ENCODE measurements around the gene VEZT.

Gene VEZT

GRCh38 chr12:95200128-95200894 is 17.3 kb upstream of the VEZT start:
- DNase-seq, result no peak

DNA sequence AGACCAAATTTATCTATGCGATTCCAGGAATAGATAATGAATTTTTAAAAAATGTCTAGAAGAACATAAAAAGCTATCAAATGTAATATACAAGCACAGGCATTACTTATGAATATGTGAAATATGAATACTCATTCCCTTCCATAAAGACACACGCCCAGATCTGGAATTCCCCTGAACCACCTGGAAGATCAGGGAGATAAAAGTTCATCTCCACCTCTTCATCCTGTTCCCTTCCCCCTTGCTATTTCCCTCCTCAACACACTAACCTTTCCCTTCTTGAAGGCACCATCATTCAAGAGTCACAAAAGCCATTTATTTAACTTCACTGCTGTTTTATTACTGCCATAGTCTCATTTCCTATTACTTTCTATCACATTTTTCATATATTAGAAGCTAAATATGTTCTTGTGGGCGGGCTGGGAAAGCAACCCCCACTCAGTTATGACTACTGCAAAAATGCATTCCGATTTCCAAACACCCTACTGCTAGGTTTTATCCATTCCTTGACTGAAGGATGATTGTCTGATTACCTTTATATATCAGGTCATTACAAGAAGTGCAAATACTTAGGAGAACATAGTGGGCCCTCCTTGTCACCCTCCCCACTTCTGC is 16.4 kb upstream of the VEZT start:
- DNase-seq, result no peak

DNA sequence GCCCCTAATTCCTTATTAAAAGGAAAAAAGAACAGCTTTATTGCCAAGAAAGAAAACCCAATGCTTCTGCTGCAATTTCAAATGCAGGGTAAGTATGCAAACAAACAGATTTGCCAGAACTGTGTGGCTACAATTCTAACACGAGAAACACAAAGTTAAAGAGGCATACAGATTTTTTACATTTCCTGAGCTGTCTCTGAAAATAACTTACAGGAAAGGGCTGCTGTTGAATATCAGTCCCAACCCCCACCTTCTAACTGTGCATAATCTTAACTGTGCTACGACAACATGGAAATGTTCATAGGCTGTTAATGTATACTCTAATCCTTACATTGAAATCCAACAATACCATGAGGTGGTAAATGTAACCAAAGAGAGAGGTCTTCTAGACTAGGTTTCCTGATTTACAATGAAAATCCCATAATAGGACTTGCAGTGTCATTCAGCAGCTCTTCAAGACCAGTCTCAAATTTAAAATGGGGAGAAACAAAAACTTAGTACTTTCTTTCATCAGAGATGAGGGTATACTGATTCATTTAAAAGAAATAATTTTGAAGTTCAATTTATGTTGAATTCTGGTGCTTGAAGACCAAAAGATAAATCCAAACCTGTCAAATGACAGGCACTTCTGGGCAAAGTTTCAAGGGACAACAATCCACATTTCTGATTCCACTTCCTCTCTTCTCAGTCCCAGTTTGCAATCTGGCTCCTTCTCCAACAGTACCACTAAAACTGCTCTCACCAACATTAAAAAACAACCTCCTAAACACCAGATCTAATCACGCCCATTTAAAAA is 14.7 kb upstream of the VEZT start:
- peak; percentile 32 for DNase-seq

DNA sequence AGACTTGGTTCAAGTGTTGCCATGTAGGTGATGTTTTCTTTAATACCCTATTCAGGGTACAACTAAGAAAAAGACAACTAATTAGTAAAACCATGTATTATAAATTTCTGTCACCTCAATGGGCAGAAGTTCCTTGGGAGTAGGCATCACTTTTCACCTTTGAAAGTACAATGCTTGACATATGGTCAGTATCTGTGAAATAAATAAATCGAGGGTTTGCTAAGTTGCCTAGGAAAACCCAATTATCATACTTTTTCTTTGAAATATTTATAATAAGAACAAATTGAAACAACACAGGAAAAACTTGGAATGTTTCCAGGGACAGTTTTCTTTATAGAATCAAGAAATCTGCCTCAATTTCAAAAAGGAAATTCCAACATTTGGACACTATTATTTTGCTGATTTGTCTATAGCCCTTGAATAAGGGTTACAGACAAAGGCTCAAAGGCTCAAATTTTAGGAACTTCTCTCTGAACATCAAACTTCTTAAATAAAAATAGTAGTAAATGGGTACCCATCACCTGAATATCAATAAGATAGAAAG is 14.0 kb upstream of the VEZT start:
- no peak for DNase-seq

DNA sequence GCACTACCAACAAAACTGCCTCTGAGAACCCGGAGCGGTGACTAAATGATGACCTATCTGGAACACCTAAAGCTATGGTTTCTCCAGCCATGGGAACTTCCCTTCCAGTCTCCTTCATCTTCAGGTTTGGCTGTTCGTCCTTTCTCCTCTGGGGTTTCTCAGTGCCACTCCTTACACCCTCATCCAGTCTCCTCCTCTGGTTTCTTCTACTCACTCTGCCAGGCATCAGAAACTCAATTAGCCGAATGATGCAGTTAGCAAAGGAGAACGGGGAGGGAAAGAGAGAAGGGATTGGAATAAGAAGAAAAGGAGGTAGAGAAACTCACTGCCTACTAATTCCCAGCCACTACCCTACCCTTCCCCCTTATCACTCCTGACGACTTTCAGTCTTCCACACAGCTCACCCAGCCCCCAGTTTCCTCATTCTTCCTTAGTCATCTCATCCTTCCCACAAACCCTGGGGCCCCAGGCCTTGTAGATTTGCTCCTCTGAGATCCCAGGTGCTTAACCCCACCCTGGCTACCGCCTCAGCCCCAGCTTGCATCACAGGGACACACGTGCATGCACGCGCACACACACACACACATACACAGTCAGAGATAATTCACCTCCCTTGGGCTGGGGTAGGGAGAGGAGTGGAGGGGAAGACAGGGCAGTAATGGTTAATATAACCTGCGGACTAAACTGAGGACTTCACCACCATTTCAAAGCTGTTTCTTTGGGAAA is 13.3 kb upstream of the VEZT start:
- peak; percentile 46 for DNase-seq

DNA sequence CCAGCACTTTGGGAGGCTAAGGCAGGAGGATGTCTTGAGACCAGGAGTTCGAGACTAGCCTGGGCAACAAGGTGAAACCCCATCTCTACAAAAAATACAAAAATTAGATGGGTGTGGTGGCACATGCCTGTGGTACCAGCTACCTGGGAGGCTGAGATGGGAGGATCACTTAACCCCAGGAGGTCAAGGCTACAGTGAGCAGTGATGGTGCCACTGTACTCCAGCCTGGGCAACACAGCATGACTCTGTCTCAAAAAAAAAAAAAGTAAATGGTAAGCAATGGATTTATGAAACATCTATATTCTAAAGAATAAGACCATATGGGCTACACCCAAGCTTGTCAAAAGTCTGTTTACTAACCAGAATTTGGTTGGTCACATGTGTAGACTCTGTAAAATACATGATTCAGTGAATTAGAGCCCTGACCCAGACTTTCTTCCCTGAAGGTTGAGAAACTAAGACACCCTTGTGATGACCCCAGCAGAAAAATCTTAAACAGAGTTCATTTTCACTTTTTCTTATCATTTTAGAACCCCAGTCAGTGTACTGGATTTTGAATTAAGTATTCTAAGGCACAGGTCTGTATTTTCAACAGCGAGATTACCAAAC is 12.5 kb upstream of the VEZT start:
- no peak for DNase-seq

DNA sequence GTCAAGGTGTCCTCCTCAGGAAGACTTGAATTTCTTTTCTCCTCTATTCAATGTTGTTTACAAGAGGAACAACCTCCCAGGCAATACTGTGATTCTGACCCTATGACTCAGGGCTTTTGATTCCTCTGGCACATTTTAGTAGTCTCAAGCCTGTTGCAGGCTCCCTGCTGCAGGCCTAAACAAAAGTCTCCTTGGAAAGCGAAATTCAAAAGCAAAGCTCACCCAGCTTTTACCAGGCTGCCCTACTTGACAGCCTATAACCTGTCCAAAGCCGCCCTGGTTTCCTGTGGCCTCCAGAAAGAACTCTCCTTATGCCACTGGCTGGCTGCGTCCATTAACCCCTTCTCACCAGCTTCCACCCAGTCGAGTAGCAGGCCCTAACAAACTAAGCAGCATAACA is 11.9 kb upstream of the VEZT start:
- DNase-seq, result peak; percentile 37

DNA sequence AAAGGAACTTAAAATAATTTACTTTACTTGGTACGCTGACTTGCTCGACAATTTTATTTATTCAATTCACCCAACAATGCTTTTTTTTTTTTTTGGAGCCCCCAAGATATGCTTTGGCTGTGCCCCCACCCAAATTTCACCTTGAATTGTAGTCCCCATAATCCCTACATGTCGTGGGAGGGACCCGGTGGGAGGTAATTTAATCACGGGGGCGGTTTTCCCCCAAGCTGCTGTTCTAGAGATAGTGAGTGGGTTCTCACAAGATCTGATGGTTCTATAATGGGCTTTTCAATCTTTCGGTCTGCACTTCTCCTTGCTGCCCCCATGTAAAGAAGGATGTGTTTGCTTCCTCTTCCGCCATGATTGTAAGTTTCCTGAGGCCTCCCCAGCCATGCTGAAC is 10.7 kb upstream of the VEZT start:
- no peak for DNase-seq

GRCh38 chr12:95207407-95207806 is 10.2 kb upstream of the VEZT start:
- no peak for DNase-seq

DNA sequence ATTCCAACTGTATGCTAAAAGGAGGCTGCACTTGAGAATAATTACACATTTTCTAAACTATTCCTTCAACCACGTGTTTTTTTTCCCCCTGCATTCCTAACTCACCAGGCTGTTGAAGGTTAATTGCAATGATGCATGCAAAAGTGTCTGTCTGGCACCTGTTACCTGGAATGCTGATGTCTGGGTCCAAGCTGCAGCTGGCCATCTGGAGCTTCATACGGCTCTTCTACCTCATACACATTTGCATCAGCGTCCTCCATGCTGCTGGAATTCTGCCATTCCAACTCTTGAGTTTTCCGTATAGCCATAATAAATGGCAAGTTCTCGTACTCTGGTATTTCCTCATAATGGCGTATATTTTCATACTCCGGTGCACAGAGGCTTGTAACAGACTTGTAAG is 8.9 kb upstream of the VEZT start:
- no peak for DNase-seq

DNA sequence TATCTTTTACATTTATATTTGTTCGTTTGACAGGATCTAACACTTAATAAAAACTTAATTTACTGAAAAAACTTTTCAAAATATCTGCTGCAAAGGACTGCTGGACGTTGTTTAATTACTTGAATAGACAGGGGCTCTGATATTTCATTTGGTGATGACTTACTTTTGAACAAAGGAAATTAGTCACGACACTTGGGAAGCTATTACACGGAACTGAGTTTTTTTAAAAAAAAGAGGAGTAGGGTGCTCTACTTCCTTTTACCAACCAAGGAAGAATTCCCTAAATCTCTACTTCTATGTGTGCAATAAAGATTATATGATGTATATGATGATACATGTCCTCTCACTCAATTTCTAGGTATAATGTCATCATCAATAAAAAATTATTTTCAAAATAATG is 5.0 kb upstream of the VEZT start:
- no peak for DNase-seq

- DNase-seq, result no peak
These were observed 4.5 kb upstream of the VEZT start for GRCh38 chr12:95213119-95213518.

DNA sequence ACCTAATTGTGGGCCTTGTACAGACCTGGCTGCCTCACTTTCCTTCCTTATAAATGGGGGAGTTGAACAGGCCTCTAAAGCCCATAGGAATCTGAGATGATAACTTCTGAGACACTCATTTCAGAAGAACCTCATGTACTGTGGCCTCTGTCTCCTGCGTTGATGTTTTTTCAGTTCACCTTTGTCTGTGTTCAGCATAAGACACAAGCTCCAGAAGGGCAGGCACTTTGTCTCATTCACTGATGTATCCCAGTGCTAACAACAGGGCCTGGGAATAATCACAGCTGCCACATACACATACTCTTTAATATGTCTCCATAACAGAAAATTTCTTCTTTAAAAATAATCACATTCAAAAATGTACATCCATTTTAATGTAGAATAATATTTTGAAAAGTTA is 3.7 kb upstream of the VEZT start:
- no peak for DNase-seq

DNA sequence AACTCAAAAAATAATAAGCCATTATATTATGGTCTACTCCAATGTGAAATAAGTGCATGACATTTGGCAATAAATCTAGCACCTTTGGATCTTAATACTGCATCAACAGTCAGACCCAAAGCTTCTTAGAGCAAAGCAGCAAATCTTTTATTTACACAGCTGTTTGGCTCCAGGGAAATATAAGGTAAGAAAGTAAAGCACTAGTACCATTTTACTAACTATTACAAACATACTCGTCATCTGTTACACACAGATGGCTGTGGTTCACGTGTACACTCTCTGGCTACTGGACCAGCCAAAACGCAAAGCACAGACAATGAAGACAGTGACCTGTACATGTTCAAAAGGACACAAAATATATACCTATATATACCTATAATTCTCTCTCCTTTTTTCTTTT is 3.1 kb upstream of the VEZT start:
- DNase-seq, result no peak

DNA sequence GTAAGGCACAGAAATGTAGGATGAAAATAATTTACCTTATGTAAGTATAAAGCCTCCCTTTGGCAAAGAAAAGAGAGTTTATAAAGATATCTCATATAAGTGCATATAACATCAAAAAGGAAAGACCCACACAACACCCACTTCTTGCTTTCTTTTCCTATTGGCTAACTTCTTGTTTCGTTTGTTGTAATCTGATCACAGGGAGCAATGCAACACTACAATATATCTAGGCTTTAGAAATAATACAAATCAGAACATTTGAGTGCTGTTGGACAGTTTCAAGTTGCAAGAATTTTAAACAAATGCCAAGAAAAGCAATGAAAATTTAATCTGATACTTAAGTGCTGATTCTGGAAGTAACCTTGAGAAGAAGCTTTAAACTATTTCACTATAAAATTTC is 1.7 kb upstream of the VEZT start:
- DNase-seq, result peak; percentile 37

GRCh38 chr12:95216711-95217376 is 763 bp upstream of the VEZT start:
- peak; percentile 31 for DNase-seq

GRCh38 chr12:95218150-95219133 is 835 bp downstream of the VEZT start:
- DNase-seq, result peak; percentile 78

DNA sequence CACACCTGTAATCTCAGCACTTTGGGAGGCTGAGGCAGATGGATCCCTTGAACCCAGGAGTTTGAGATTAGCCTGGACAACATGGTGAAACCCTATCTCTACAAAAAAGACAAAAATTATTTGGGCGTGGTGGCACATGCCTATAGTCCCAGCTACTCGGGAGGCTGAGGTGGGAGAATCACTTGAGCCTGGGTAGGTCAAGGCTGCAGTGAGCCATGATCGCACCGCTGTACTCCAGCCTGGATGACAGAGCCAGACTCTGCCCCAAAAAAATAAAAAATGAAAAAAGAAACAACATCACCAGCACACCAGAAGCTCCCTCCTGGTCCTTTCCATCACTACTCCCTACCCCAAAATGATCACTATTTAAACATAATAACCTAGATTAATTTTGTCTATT is 2.6 kb downstream of the VEZT start:
- DNase-seq, result no peak

- no peak for DNase-seq
These were observed 3.1 kb downstream of the VEZT start for GRCh38 chr12:95220726-95221125.
